ENCODE measurements around the gene HK3.

DNA sequence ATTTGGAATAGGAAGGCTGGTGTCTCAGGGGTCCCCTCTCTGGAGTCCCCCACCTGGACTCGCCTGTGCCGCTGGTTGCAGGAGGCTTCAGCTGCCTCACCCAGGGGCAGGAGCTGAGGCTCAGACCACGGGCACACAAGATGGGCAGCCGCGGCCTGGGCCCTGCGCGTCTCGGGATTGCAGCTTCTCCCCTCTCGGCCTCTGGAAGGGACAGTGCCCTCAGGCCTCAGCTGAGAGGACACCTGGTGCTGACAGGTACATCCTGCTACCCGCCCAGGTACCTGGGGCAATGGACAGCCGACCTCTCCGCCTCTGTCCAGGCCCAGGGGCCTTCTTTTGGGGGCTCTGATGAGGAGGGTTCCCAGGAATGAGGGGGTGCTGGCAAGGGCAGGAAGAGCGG is 50.5 kb downstream of the HK3 start:
- TF ChIP-seq, protein P1, sequence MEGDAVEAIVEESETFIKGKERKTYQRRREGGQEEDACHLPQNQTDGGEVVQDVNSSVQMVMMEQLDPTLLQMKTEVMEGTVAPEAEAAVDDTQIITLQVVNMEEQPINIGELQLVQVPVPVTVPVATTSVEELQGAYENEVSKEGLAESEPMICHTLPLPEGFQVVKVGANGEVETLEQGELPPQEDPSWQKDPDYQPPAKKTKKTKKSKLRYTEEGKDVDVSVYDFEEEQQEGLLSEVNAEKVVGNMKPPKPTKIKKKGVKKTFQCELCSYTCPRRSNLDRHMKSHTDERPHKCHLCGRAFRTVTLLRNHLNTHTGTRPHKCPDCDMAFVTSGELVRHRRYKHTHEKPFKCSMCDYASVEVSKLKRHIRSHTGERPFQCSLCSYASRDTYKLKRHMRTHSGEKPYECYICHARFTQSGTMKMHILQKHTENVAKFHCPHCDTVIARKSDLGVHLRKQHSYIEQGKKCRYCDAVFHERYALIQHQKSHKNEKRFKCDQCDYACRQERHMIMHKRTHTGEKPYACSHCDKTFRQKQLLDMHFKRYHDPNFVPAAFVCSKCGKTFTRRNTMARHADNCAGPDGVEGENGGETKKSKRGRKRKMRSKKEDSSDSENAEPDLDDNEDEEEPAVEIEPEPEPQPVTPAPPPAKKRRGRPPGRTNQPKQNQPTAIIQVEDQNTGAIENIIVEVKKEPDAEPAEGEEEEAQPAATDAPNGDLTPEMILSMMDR (conservative IDR thresholded peaks at IDR 0.05; ENCODE audit: low read depth, low read length) = no peak
- TF ChIP-seq EZH2 (IDR thresholded peaks at IDR 0.05; ENCODE audit: low read length, unreplicated experiment) (no peak), EZH2phosphoT487 (IDR thresholded peaks at IDR 0.05; ENCODE audit: borderline replicate concordance, low read length) (no peak)
